NCI-H2107 (cell line): ENCODE measurements around the gene XRCC5.

Experiments used
- DNase-seq: peaks from one replicate; lab custom pipeline; 2025; lab: John Stamatoyannopoulos, UW

The XRCC5 gene

GRCh38 chr2:216084547-216084946, 24.6 kb upstream of the XRCC5 start:
- DNase-seq = no peak

GRCh38 chr2:216086207-216086893, 22.8 kb upstream of the XRCC5 start:
- DNase-seq = no peak

GRCh38 chr2:216090369-216090786, 18.8 kb upstream of the XRCC5 start:
- no peak for DNase-seq

- DNase-seq = no peak
These were observed 16.5 kb upstream of the XRCC5 start for GRCh38 chr2:216092646-216093045.

GRCh38 chr2:216094701-216095100, 14.4 kb upstream of the XRCC5 start:
- no peak for DNase-seq

GRCh38 chr2:216098421-216099334, 10.5 kb upstream of the XRCC5 start:
- no peak for DNase-seq

- DNase-seq = no peak
These were observed 8.0 kb upstream of the XRCC5 start for GRCh38 chr2:216101109-216101508.

- no peak for DNase-seq
These were observed 5.9 kb upstream of the XRCC5 start for GRCh38 chr2:216103213-216103612.

GRCh38 chr2:216104691-216105090, 4.5 kb upstream of the XRCC5 start:
- DNase-seq = no peak

GRCh38 chr2:216107320-216107719, 1.8 kb upstream of the XRCC5 start:
- DNase-seq = no peak

- no peak for DNase-seq
These were observed 1.4 kb upstream of the XRCC5 start for GRCh38 chr2:216107760-216108159.

GRCh38 chr2:216108310-216108966, 710 bp upstream of the XRCC5 start:
- DNase-seq = no peak

- no peak for DNase-seq
These were observed 940 bp downstream of the XRCC5 start for GRCh38 chr2:216109962-216110614.

GRCh38 chr2:216110620-216111019, 1.5 kb downstream of the XRCC5 start:
- DNase-seq = no peak

- DNase-seq = no peak
These were observed 2.0 kb downstream of the XRCC5 start for GRCh38 chr2:216111122-216111521.

GRCh38 chr2:216112926-216113325, 3.8 kb downstream of the XRCC5 start:
- DNase-seq = no peak

- DNase-seq = no peak
These were observed 4.4 kb downstream of the XRCC5 start for GRCh38 chr2:216113572-216113971.

GRCh38 chr2:216114382-216114713, 5.2 kb downstream of the XRCC5 start:
- DNase-seq = no peak

- peak; percentile 96 for DNase-seq
These were observed 5.8 kb downstream of the XRCC5 start for GRCh38 chr2:216114714-216115531.

- no peak for DNase-seq
These were observed 7.3 kb downstream of the XRCC5 start for GRCh38 chr2:216116418-216116817.

GRCh38 chr2:216117561-216118340, 8.6 kb downstream of the XRCC5 start:
- DNase-seq = no peak
